Osteoblast (primary cell): ENCODE measurements around the gene SENP5. TPM values are rescaled to one million over a fixed set of nuclear protein-coding genes. Genes with fewer than 3 reads are reported as not detected.
A peak's percentile ranks its signal among the peaks of the same experiment; 100 is the strongest.

ENCODE experiments used
- DNase-seq: peaks from one replicate; pipeline ENCODE4 v3.0.0; 2011; ENCODE audit warnings: low spot score, mixed read lengths; ENCODE audit not compliant: insufficient read length; ENCODE audit errors: missing footprints
- H2AFZ ChIP-seq: 2 replicates; pipeline ENCODE4 v1.6.0; 2011; ENCODE audit warnings: mild to moderate bottlenecking, low read length
- H3K27ac ChIP-seq: 2 replicates; pipeline ENCODE4 v1.5.1; 2011; ENCODE audit warnings: mild to moderate bottlenecking, low read depth, low read length, moderate library complexity
- H3K27me3 ChIP-seq: 2 replicates; pipeline ENCODE4 v1.6.0; 2012; ENCODE audit warnings: mild to moderate bottlenecking, control low read depth, inconsistent platforms, low read length, moderate library complexity; ENCODE audit not compliant: insufficient read depth
- H3K36me3 ChIP-seq: 2 replicates; pipeline ENCODE4 v1.5.1; 2011; ENCODE audit warnings: mild to moderate bottlenecking, low read length, control low read depth, moderate library complexity; ENCODE audit not compliant: insufficient read depth
- H3K4me1 ChIP-seq: 2 replicates; pipeline ENCODE4 v1.5.1; 2011; ENCODE audit warnings: mild to moderate bottlenecking, low read length, control low read depth, moderate library complexity; ENCODE audit not compliant: insufficient read depth
- H3K4me2 ChIP-seq: 2 replicates; pipeline ENCODE4 v1.6.0; 2011; ENCODE audit warnings: mild to moderate bottlenecking, low read length; ENCODE audit not compliant: insufficient read depth
- H3K4me3 ChIP-seq: fragments of 200-600 bp; sonication (generic); 3 replicates; pipeline ENCODE4 v1.5.1; 2012; ENCODE audit warnings: mild to moderate bottlenecking, low read length, inconsistent platforms; ENCODE audit not compliant: insufficient read depth
- H3K79me2 ChIP-seq: 2 replicates; pipeline ENCODE4 v1.6.0; 2012; ENCODE audit warnings: mild to moderate bottlenecking, low read length, control low read depth, inconsistent platforms; ENCODE audit not compliant: insufficient read depth
- H3K9me3 ChIP-seq: 2 replicates; pipeline ENCODE4 v1.5.1; 2011; ENCODE audit warnings: low read depth, low read length, control low read depth
- H4K20me1 ChIP-seq: 2 replicates; pipeline ENCODE4 v1.6.0; 2012; ENCODE audit warnings: mild to moderate bottlenecking, low read length, control low read depth; ENCODE audit not compliant: insufficient read depth
- CTCF ChIP-seq: IDR thresholded peaks from 2 replicates; pipeline ENCODE4 v1.5.1; 2011; ENCODE audit warnings: mild to moderate bottlenecking, low read depth, low read length, moderate library complexity; ENCODE audit errors: extremely low read depth
- total RNA-seq: library from RNA; depleted of rRNA; stranded (reverse); fragments of >200 nt; gene quantifications from 2 replicates; pipeline ENCODE4 v1.2.3, GENCODE V29; 2012

Gene SENP5
- total RNA-seq, 1 donor, result 43.4 TPM

DNA sequence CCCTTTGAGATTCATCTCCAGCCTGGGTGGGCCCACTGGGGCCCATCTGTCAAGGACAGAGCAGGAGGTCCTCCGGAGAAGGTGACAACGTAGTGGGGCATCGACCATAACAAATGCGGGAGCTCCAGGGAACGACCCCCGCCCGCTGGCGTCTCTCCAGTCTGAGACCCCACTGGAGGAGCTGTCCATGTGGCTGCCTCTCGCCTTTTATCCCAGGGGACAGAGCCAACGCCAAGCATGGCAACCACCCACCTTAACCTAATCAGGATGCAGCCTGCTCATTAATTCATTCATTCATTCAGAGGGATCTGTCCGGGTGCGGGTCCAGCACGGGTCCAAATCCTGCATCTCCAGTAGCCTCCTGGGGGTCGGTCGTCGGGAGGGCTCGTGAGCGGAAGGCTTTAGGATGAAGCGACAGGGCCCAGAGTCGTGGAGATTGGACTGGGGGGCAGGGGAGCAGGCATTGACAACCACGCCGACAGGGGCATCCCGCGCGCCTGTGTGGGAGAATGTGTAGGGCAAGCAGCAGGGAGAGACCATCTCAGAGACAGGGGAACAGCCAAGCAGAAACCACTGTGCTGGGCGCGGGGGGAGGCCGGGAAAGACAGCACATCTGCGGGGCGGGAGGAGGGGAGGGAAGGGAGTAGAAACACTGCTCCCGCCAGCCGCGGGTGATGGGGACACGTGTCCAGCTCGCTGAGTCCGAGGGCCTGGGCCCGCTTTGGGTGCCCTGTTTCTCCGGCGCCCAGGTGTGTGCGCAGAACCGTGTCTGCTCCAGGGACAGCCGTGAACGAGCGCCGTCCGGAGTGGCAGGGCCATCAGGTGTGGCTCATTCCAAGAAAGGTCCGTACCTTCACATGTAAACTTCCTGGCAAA is 99.0 kb downstream of the SENP5 start:
- peak; percentile 21 for DNase-seq
- TF ChIP-seq CTCF, result no peak

DNA sequence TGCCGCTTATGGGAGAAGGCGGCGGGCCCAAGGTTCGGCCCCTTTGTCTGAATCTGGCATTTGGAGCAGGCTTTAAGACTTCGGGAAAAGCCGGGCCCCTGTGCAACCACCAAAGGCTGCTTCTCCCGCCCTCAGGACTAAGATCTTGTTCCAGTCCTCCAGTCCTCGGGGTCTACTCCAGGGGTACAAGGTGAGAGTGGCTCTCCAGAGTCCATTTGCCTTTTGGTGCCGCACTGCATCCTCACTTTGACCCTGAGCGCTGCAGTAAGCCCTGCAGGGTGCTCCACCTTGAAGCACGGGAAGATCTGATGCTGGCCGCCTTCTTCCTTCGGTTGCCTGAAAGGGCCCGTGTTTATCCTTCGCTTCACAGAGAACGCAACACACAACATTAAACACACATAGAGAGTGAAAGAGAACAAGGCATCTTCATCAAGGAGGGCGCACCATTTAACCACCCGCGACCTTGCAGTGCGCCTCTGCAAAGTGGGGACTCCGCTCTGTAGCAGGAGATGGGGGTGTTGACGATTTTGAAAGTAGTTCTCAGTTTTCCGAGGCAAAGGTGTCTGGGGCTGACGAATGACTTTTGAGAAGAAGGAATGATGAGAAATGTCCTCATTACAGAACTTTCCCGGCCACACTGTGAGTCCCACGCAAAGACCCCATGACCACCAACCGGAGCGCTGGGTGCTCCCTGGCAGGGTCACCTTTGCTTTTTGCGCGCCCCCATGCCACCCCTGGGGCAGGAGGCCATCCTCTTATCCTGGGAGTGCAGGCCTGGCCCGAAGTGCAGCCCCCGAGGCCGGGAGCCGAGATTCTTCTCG is 99.9 kb downstream of the SENP5 start:
- Histone ChIP-seq H2AFZ (peak overlapping the region; percentile 85), H3K4me1 (peaks cover 11% of the 10 kb centered on the region), H3K27me3 (no peaks in the 10 kb centered on the region), H3K9me3 (no peaks in the 10 kb centered on the region), H3K79me2 (no peaks in the 10 kb centered on the region), H3K4me2 (peak overlapping the region; percentile 86), H3K27ac (no peak overlapping the region), H3K36me3 (no peaks in the 10 kb centered on the region), H4K20me1 (no peaks in the 10 kb centered on the region), H3K4me3 (peak overlapping the region; percentile 78)
- DNase-seq, result peak; percentile 42
- no peak for TF ChIP-seq CTCF

More for the DNA sequence above, 99.0 kb downstream of the SENP5 start:
- peaks cover 11% of the 10 kb centered on the region for H3K4me1 ChIP-seq
- H3K36me3 ChIP-seq, result no peaks in the 10 kb centered on the region
- no peak overlapping the region for H3K4me3 ChIP-seq
- H3K9me3 ChIP-seq, result no peaks in the 10 kb centered on the region
- no peak overlapping the region for H2AFZ ChIP-seq
- no peaks in the 10 kb centered on the region for H3K27me3 ChIP-seq
- no peaks in the 10 kb centered on the region for H3K79me2 ChIP-seq
- no peaks in the 10 kb centered on the region for H4K20me1 ChIP-seq
- H3K27ac ChIP-seq, result no peak overlapping the region
- no peak overlapping the region for H3K4me2 ChIP-seq

GRCh38 chr3:196968233-196969133 is 100.8 kb downstream of the SENP5 start, which contains the start of gene PIGZ:
TSS of gene PIGZ (minus strand) at chr3:196968833. CDS start at chr3:196952031, 16,802 bp downstream.
- Histone ChIP-seq H3K79me2 (no peaks in the 10 kb centered on the region), H3K27me3 (no peaks in the 10 kb centered on the region), H3K27ac (no peak within 1 kb of the TSS), H4K20me1 (no peaks in the 10 kb centered on the region), H3K9me3 (no peaks in the 10 kb centered on the region), H3K36me3 (no peaks in the 10 kb centered on the region), H3K4me2 (peak within 1 kb of the TSS; percentile 86), H2AFZ (peak within 1 kb of the TSS; percentile 85), H3K4me1 (peaks cover 11% of the 10 kb centered on the region), H3K4me3 (peak within 1 kb of the TSS; percentile 78)
- peak; percentile 95 for DNase-seq
- TF ChIP-seq CTCF, result no peak
